Fibroblast of villous mesenchyme (primary cell): Measurements from ENCODE around the gene NHERF2. TPM values are rescaled to one million over a fixed set of nuclear protein-coding genes. Genes with fewer than 3 reads are reported as not detected.
A peak's percentile ranks its signal among the peaks of the same experiment; 100 is the strongest.

Experiments
- DNase-seq: peaks from one replicate; pipeline ENCODE4 v3.0.0-alpha.2; 2010; ENCODE audit warnings: low read depth
- H3K4me3 ChIP-seq: 2 replicates; pipeline ENCODE4 v1.5.1; 2011; ENCODE audit warnings: low read depth, mild to moderate bottlenecking, low read length
- CTCF ChIP-seq: IDR thresholded peaks from 2 replicates; pipeline ENCODE4 v1.5.1; 2012; ENCODE audit warnings: low read depth, mild to moderate bottlenecking, low read length; ENCODE audit not compliant: insufficient read depth
- total RNA-seq: library from RNA; depleted of rRNA; stranded (reverse); fragments of >200 nt; gene quantifications from 2 replicates; pipeline ENCODE4 v1.2.3, GENCODE V29; 2012

The NHERF2 gene
- total RNA-seq, 1 donor = 52.7 TPM

- no peak for DNase-seq
- TF ChIP-seq CTCF = no peak
- H3K4me3 ChIP-seq = no peak overlapping the region
Measured at GRCh38 chr16:2029350-2029749, 2.6 kb downstream of the NHERF2 start.

GRCh38 chr16:2030036-2030435 lies 3.3 kb downstream of the NHERF2 start:
- DNase-seq = no peak
- no peak overlapping the region for H3K4me3 ChIP-seq
- TF ChIP-seq CTCF = no peak

DNA sequence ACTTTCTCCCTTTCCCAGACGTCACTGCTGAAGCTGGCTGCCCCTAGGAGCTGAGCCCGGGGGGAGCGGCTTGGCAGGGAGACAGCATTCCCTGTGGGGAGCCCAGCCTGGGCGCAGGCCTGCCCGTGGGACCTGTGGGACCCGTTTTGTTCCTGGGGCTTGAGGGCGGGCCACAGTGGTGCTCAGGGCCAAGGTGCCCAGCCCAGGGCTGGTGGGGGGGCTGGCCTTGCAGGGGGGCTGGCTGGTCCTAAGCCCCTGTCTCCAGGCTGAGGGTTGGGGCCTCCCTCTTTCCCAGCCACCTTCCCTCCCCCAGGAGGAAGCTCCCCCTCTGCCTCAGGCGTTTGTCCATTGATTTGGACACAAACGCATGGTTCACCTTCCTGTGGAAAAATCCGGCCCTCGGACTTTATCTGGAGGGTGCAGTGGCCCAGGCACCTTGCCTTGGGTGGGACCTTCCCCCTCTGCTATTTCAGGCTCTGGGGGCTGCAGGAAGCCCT lies 4.4 kb downstream of the NHERF2 start:
- DNase-seq = no peak
- no peak overlapping the region for H3K4me3 ChIP-seq
- no peak for TF ChIP-seq CTCF

- no peak for TF ChIP-seq CTCF
- DNase-seq = peak; percentile 64
- no peak overlapping the region for H3K4me3 ChIP-seq
Measured at GRCh38 chr16:2032285-2033056, 5.8 kb downstream of the NHERF2 start.

- DNase-seq = peak; percentile 70
- H3K4me3 ChIP-seq = peak overlapping the region; percentile 41
- no peak for TF ChIP-seq CTCF
Measured at GRCh38 chr16:2033057-2033908, 6.6 kb downstream of the NHERF2 start.

DNA sequence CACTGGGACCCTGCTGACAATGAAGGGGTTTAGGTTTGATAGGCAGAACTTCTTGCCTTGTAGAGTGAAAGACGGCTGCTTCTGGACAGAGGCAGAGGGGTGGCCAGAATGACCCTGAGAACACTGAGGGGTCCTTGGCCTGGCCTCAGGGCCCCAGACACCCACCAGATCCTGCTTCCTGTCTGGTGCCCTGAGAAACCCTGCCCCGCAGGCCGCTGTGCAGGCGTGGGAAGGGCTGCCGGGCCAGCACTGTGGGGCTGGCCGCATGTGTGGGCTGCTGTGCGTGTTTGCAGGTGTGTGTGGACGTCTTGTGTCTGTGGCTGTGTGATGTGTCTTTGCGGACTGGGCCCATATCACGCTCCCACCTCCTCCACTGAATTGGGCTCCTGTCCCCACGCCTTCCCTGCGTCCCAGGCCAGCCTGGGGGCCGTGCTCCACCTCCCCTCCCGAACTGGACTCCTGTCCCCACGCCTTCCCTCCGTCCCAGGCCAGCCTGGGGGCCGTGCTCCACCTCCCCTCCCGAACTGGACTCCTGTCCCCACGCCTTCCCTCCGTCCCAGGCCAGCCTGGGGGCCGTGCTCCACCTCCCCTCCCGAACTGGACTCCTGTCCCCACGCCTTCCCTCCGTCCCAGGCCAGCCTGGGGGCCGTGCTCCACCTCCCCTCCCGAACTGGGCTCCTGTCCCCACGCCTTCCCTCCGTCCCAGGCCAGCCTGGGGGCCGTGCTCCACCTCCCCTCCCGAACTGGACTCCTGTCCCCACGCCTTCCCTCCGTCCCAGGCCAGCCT lies 7.4 kb downstream of the NHERF2 start:
- H3K4me3 ChIP-seq = peak overlapping the region; percentile 41
- peak; percentile 57 for DNase-seq
